ENCODE results near the gene RANBP3L. TPM values are rescaled to one million over a fixed set of nuclear protein-coding genes. Genes with fewer than 3 reads are reported as not detected.

Gene RANBP3L
- total RNA-seq, 2 donors from 2014 or later: 10.7 to 25.5 TPM

GRCh38 chr5:36272136-36272690 is 29.5 kb downstream of the RANBP3L start:
- no peak for TF ChIP-seq CTCF (IDR thresholded peaks at IDR 0.05)
- Histone ChIP-seq H3K4me1 (ENCODE audit: control insufficient read depth in 1 of 2, low read depth in 2 of 2) (peaks cover 30 to 67% of the 10 kb centered on the region in 2 donors), H3K27me3 (replicated peaks; ENCODE audit: insufficient read depth) (no peaks in the 10 kb centered on the region), H3K9me3 (no peaks in the 10 kb centered on the region), H3K27ac (no peak overlapping the region), H3K36me3 (no peaks in the 10 kb centered on the region), H3K4me3 (no peak overlapping the region)
- DNase-seq (ENCODE audit: low spot score) (no peak), ATAC-seq (ENCODE audit: insufficient number of reproducible peaks, low FRiP score, low read depth) (no peak)

GRCh38 chr5:36270876-36271575 is 30.7 kb downstream of the RANBP3L start:
- DNase-seq (ENCODE audit: low spot score) (no peak), ATAC-seq (ENCODE audit: insufficient number of reproducible peaks, low FRiP score, low read depth) (no peak)
- TF ChIP-seq CTCF (IDR thresholded peaks at IDR 0.05): no peak
- H3K27ac ChIP-seq: no peak overlapping the region
- no peak overlapping the region for H3K4me3 ChIP-seq
- peaks cover 24 to 57% of the 10 kb centered on the region in 2 donors for H3K4me1 ChIP-seq (ENCODE audit: control insufficient read depth in 1 of 2, low read depth in 2 of 2)
- H3K27me3 ChIP-seq (replicated peaks; ENCODE audit: insufficient read depth): no peaks in the 10 kb centered on the region
- no peaks in the 10 kb centered on the region for H3K9me3 ChIP-seq
- H3K36me3 ChIP-seq: no peaks in the 10 kb centered on the region

GRCh38 chr5:36270175-36270574 is 31.5 kb downstream of the RANBP3L start:
- no peak for DNase-seq (ENCODE audit: low spot score)
- no peak overlapping the region for H3K4me3 ChIP-seq
- no peak for TF ChIP-seq CTCF (IDR thresholded peaks at IDR 0.05)
- H3K27me3 ChIP-seq (replicated peaks; ENCODE audit: insufficient read depth): no peaks in the 10 kb centered on the region
- H3K36me3 ChIP-seq: no peaks in the 10 kb centered on the region
- peaks cover 24 to 55% of the 10 kb centered on the region in 2 donors for H3K4me1 ChIP-seq (ENCODE audit: control insufficient read depth in 1 of 2, low read depth in 2 of 2)
- H3K9me3 ChIP-seq: no peaks in the 10 kb centered on the region
- no peak for ATAC-seq (ENCODE audit: insufficient number of reproducible peaks, low FRiP score, low read depth)
- no peak overlapping the region for H3K27ac ChIP-seq

- Histone ChIP-seq H3K4me1 (ENCODE audit: control insufficient read depth in 1 of 2, low read depth in 2 of 2) (peaks cover 22 to 51% of the 10 kb centered on the region in 2 donors), H3K9me3 (no peaks in the 10 kb centered on the region), H3K4me3 (no peak overlapping the region), H3K27me3 (replicated peaks; ENCODE audit: insufficient read depth) (no peaks in the 10 kb centered on the region), H3K36me3 (no peaks in the 10 kb centered on the region), H3K27ac (no peak overlapping the region)
- no peak for ATAC-seq (ENCODE audit: insufficient number of reproducible peaks, low FRiP score, low read depth)
- TF ChIP-seq CTCF (IDR thresholded peaks at IDR 0.05): no peak
- no peak for DNase-seq (ENCODE audit: low spot score)
Measured at GRCh38 chr5:36269478-36269877, 32.2 kb downstream of the RANBP3L start.

GRCh38 chr5:36267905-36268304 is 33.8 kb downstream of the RANBP3L start:
- DNase-seq (ENCODE audit: low spot score) (no peak), ATAC-seq (ENCODE audit: insufficient number of reproducible peaks, low FRiP score, low read depth) (no peak)
- Histone ChIP-seq H3K4me1 (ENCODE audit: control insufficient read depth in 1 of 2, low read depth in 2 of 2) (peaks cover 13 to 35% of the 10 kb centered on the region in 2 donors), H3K27me3 (replicated peaks; ENCODE audit: insufficient read depth) (no peaks in the 10 kb centered on the region), H3K36me3 (no peaks in the 10 kb centered on the region), H3K27ac (no peak overlapping the region), H3K4me3 (no peak overlapping the region), H3K9me3 (no peaks in the 10 kb centered on the region)
- no peak for TF ChIP-seq CTCF (IDR thresholded peaks at IDR 0.05)
